GM19035 (cell line): Measurements from ENCODE around the gene SYT15B.
"Not testable (repeated sequence)": the region's sequence is repeated elsewhere in the genome, so short reads cannot be mapped to it uniquely, and the experiment has no call there.

Experiments used
- ATAC-seq: cut with Tn5 transposase; IDR thresholded peaks from one replicate; pipeline ENCODE4 v1.9.1; 2021; ENCODE audit not compliant: unreplicated experiment

SYT15B gene

DNA sequence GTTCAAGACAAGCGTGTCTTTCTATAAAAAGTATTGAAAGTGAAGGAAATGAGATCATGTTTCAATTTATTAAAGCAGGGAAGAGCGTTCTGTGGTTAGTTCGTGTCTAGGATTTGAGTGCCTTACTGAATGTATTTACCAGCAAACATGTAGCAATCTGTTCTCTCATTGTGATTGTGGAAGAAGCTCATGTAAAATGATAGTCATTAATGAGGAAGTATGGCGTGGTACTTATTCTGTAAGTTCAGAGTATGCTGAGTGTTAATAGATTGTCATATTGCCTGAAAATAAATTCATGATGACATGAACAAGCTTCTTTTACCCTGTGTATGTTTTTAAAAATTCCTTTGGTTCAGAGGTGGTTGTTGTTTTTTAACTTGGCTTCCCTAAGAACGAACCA lies 32.5 kb downstream of the SYT15B start:
- not testable (repeated sequence) for ATAC-seq

DNA sequence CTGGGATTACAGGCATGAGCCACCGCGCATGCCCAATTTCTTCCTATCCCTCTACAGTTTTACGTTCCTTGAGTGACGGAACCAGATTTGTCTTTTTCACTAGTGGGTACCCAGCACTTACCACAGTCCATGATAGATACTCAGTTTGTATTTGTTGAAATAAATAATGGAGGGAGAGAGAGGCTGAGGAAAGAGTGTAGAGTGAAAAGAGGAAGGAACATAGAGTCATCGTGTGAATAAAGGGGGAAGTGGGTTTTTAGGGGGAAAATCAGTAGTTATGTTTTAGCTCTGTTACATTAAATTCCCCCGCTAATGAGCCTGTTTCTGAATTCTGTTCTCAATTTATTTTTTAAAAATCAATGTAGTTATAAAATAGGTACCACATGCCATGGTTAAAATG lies 37.7 kb downstream of the SYT15B start:
- ATAC-seq = not testable (repeated sequence)

GRCh38 chr10:47725047-47725446 lies 38.3 kb downstream of the SYT15B start:
- ATAC-seq = not testable (repeated sequence)

GRCh38 chr10:47724119-47724518 lies 39.3 kb downstream of the SYT15B start:
- not testable (repeated sequence) for ATAC-seq

- not testable (repeated sequence) for ATAC-seq
These were observed 40.0 kb downstream of the SYT15B start for GRCh38 chr10:47723362-47723761.

GRCh38 chr10:47717011-47717769 lies 46.2 kb downstream of the SYT15B start:
- ATAC-seq = not testable (repeated sequence)
